GM23338 (cell line): Measurements from ENCODE around the gene CELF2. TPM values are rescaled to one million over a fixed set of nuclear protein-coding genes. Genes with fewer than 3 reads are reported as not detected.

Experiments
- EZH2 ChIP-seq: fragments of 200-600 bp; sonication (generic); IDR thresholded peaks from one replicate; pipeline ENCODE4 v1.8.0; 2017; ENCODE audit warnings: antibody characterized with exemption, mild to moderate bottlenecking, low read depth; ENCODE audit not compliant: unreplicated experiment
- EZH2phosphoT487 ChIP-seq: fragments of 200-600 bp; sonication (generic); IDR thresholded peaks from one replicate; pipeline ENCODE4 v1.8.1; 2018; ENCODE audit warnings: antibody characterized with exemption; ENCODE audit not compliant: unreplicated experiment
- NANOG ChIP-seq: IDR thresholded peaks from 2 replicates; pipeline ENCODE4 v1.6.1; 2016; ENCODE audit warnings: antibody characterized with exemption, borderline replicate concordance
- STAT1 ChIP-seq: IDR thresholded peaks from one replicate; pipeline ENCODE4 v1.6.1; 2016; ENCODE audit warnings: antibody characterized with exemption; ENCODE audit not compliant: unreplicated experiment
- ZNF114 ChIP-seq: fragments of 250-450 bp; sonication (Bioruptor Pico); IDR thresholded peaks from 2 replicates; pipeline ENCODE4 v1.5.0; 2020; ENCODE audit warnings: mild to moderate bottlenecking, moderate library complexity
- ZNF462 ChIP-seq: fragments of 250-450 bp; sonication (Bioruptor Pico); IDR thresholded peaks from 2 replicates; pipeline ENCODE4 v1.5.0; 2020; ENCODE audit warnings: mild to moderate bottlenecking, moderate library complexity
- polyA plus RNA-seq: library from polyadenylated mRNA; unstranded; fragments of >200 nt; fragmentation: Nextera tagmentation; extraction: Ambion mirVana; gene quantifications from 2 replicates; pipeline ENCODE4 v1.2.1, GENCODE V29; 2016
- total RNA-seq: library from RNA; depleted of rRNA; stranded (reverse); fragments of >200 nt; shearing (Covaris generic); gene quantifications from 2 replicates; pipeline ENCODE4 v1.2.3, GENCODE V29; 2014
- TF ChIP-seq, protein P1 (sequence below): IDR thresholded peaks from 2 replicates; pipeline ENCODE4 v1.6.1; 2016; ENCODE audit warnings: antibody characterized with exemption

Gene CELF2
- total and polyA plus RNA-seq, 2 experiments from 2014 or later = 18.1 to 22.5 TPM

- TF ChIP-seq ZNF462 (CRISPR knock-in tag) (no peak), STAT1 (no peak), EZH2phosphoT487 (no peak), ZNF114 (CRISPR knock-in tag) (no peak), EZH2 (no peak), NANOG (no peak)
- TF ChIP-seq, protein P1, sequence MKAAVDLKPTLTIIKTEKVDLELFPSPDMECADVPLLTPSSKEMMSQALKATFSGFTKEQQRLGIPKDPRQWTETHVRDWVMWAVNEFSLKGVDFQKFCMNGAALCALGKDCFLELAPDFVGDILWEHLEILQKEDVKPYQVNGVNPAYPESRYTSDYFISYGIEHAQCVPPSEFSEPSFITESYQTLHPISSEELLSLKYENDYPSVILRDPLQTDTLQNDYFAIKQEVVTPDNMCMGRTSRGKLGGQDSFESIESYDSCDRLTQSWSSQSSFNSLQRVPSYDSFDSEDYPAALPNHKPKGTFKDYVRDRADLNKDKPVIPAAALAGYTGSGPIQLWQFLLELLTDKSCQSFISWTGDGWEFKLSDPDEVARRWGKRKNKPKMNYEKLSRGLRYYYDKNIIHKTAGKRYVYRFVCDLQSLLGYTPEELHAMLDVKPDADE = no peak
These were observed 192.7 kb downstream of the CELF2 start (continued) for GRCh38 chr10:11210211-11210922.
